Measurements from ENCODE around the gene C16orf95.
A peak's percentile ranks its signal among the peaks of the same experiment; 100 is the strongest.

DNA sequence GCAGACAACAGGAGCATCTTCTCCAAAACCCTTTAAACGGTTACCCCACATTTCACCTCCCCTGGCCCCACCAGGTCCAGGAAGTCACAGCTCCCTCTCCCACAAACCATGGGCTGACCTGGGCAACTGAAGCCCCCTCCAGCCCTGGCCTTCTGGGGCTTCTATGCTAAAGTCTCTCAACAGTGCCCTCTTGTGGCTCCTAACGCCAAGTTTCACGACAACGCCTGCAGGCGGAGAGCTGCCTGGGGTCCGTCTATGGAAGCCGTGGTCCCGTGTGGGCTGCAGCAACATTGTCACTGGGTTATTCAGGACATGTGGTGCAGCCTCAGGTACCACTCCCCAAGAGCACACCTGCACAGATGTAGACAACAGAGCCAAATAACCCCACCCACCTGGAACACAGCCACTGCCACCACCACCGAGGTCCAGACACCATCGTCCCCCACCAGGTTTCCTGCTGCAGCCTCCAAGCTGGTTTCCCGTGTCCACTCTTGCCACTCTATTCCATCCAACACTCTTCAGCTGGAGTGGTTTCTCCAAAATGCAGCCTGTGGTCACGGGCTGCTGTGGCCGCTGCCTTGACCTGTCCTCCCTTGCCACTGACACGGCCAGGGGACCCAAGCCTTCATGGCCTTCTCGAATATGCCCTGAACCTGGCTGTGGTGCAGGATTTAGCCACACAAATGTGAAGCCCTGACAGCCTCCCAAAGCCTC lies 19.1 kb downstream of the C16orf95 start:
- TF ChIP-seq, protein P1, sequence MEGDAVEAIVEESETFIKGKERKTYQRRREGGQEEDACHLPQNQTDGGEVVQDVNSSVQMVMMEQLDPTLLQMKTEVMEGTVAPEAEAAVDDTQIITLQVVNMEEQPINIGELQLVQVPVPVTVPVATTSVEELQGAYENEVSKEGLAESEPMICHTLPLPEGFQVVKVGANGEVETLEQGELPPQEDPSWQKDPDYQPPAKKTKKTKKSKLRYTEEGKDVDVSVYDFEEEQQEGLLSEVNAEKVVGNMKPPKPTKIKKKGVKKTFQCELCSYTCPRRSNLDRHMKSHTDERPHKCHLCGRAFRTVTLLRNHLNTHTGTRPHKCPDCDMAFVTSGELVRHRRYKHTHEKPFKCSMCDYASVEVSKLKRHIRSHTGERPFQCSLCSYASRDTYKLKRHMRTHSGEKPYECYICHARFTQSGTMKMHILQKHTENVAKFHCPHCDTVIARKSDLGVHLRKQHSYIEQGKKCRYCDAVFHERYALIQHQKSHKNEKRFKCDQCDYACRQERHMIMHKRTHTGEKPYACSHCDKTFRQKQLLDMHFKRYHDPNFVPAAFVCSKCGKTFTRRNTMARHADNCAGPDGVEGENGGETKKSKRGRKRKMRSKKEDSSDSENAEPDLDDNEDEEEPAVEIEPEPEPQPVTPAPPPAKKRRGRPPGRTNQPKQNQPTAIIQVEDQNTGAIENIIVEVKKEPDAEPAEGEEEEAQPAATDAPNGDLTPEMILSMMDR (IDR thresholded peaks at IDR 0.05): peak; percentile 83
- no peak for TF ChIP-seq ZFX (IDR thresholded peaks at IDR 0.05; ENCODE audit: borderline replicate concordance)
